Liver (tissue), 9 donors: Measurements from ENCODE around the gene LDB3. TPM values are rescaled to one million over a fixed set of nuclear protein-coding genes. Genes with fewer than 3 reads are reported as not detected.

Experiments
- DNase-seq: peaks from one replicate; pipeline ENCODE4 v3.0.0-alpha.2; 2017; ENCODE audit warnings: low spot score
- H3K27ac ChIP-seq, 2 donors: one replicate each; pipeline ENCODE4 v1.7.0; 2013; ENCODE audit warnings: inconsistent platforms in 2 of 2, low read length in 2 of 2, control low read depth in 1 of 2, low read depth in 1 of 2, mild to moderate bottlenecking in 1 of 2
- H3K27me3 ChIP-seq, 4 donors: one replicate each; pipeline versions ENCODE4 v1.6.1 to v1.7.0; 2013; ENCODE audit warnings: low read length in 3 of 4, inconsistent platforms in 1 of 4, mild to moderate bottlenecking in 1 of 4, moderate library complexity in 1 of 4; ENCODE audit not compliant: control insufficient read depth in 4 of 4, insufficient read depth in 4 of 4
- H3K36me3 ChIP-seq, 4 donors: one replicate each; pipeline versions ENCODE4 v1.6.1 to v1.7.0; 2013; ENCODE audit warnings: low read length in 3 of 4, mild to moderate bottlenecking in 3 of 4, low read depth in 1 of 4, moderate library complexity in 1 of 4; ENCODE audit not compliant: control insufficient read depth in 4 of 4, insufficient read depth in 3 of 4
- H3K4me1 ChIP-seq, 4 donors: one replicate each; pipeline versions ENCODE4 v1.6.1 to v1.7.0; 2013; ENCODE audit warnings: low read length in 3 of 4, mild to moderate bottlenecking in 3 of 4, moderate library complexity in 1 of 4; ENCODE audit not compliant: control insufficient read depth in 4 of 4, insufficient read depth in 4 of 4
- H3K4me3 ChIP-seq, 3 donors: one replicate each; pipeline versions ENCODE4 v1.6.1 to v1.7.0; 2013; ENCODE audit warnings: low read length in 3 of 3, control low read depth in 1 of 3, low read depth in 1 of 3, mild to moderate bottlenecking in 1 of 3
- H3K9ac ChIP-seq, 2 donors: one replicate each; pipeline ENCODE4 v1.7.0; 2013; ENCODE audit warnings: low read length in 2 of 2, mild to moderate bottlenecking in 2 of 2, moderate library complexity in 2 of 2, control low read depth in 1 of 2, low read depth in 1 of 2
- H3K9me3 ChIP-seq, 4 donors: one replicate each; pipeline versions ENCODE4 v1.6.1 to v1.7.0; 2013; ENCODE audit warnings: low read length in 3 of 4; ENCODE audit not compliant: control insufficient read depth in 4 of 4
- EGR1 ChIP-seq, 2 donors: IDR thresholded peaks; 2 replicates each; pipeline ENCODE4 v1.6.1; 2016 to 2018; ENCODE audit warnings: antibody characterized with exemption in 2 of 2, low read depth in 2 of 2
- FOXA2 ChIP-seq: IDR thresholded peaks from 2 replicates; pipeline ENCODE4 v1.6.1; 2016; ENCODE audit warnings: antibody characterized with exemption
- NR2F2 ChIP-seq: IDR thresholded peaks from 2 replicates; pipeline ENCODE4 v1.6.1; 2016; ENCODE audit warnings: antibody characterized with exemption
- RAD21 ChIP-seq, 2 donors: IDR thresholded peaks; 2 replicates each; pipeline ENCODE4 v1.6.1; 2016; ENCODE audit warnings: antibody characterized with exemption in 2 of 2, mild to moderate bottlenecking in 2 of 2
- RXRA ChIP-seq, 2 donors: IDR thresholded peaks; 2 replicates each; pipeline ENCODE4 v1.6.1; 2017 to 2018; ENCODE audit warnings: antibody characterized with exemption in 2 of 2, mild to moderate bottlenecking in 1 of 2
- SP1 ChIP-seq: IDR thresholded peaks from 2 replicates; pipeline ENCODE4 v1.6.1; 2018; ENCODE audit warnings: antibody characterized with exemption, mild to moderate bottlenecking
- TAF1 ChIP-seq: conservative IDR thresholded peaks from 2 replicates; pipeline ENCODE4 v1.6.1; 2016; ENCODE audit warnings: antibody characterized with exemption, mild to moderate bottlenecking
- WGBS: extraction: QIAGEN DNeasy Blood & Tissue Kit; methylation state at CpG from one replicate; pipeline ENCODE4 v1.1.7; 2013; 5-methylcytosine and 5-hydroxymethylcytosine counted together
- polyA plus RNA-seq, 2 donors: library from polyadenylated mRNA; stranded (reverse) in 1 of 2; unstranded in 1 of 2; fragments of 200-250 nt in 1 of 2; fragments of >200 nt in 1 of 2; fragmentation: Nextera tagmentation in 1 of 2; extraction: Ambion mirVana in 1 of 2; gene quantifications; one replicate each; pipeline versions ENCODE4 v1.2.1 to v1.2.3, GENCODE V29; 2013 to 2015
- total RNA-seq, 2 donors: library from RNA; depleted of rRNA; stranded (reverse); fragments of >200 nt; gene quantifications; one replicate each; pipeline ENCODE4 v1.2.3, GENCODE V29; 2014
- TF ChIP-seq, protein P1 (sequence below): IDR thresholded peaks from 2 replicates; pipeline ENCODE4 v1.6.1; 2016; ENCODE audit warnings: antibody characterized with exemption, mild to moderate bottlenecking
- TF ChIP-seq, protein P2 (sequence below): fragments of 150-350 bp; IDR thresholded peaks from 2 replicates; pipeline ENCODE4 v1.5.1; 2017; ENCODE audit warnings: improper control_type of control experiment, low read depth, low read length; ENCODE audit not compliant: missing input control
- TF ChIP-seq, protein P3 (sequence below): IDR thresholded peaks from 2 replicates; pipeline ENCODE4 v1.6.1; 2016; ENCODE audit warnings: antibody characterized with exemption
- TF ChIP-seq, protein P4 (sequence below): IDR thresholded peaks from 2 replicates; pipeline ENCODE4 v1.6.1; 2016; ENCODE audit warnings: antibody characterized with exemption
- donor health status: healthy.
- donor health status: healthy.
- donor health status: healthy.
- donor health status: healthy.
- donor health status: healthy.

The LDB3 gene
- total and polyA plus RNA-seq, 4 donors: 0.09 to 0.42 (median 0.15) TPM; not detected in 1

DNA sequence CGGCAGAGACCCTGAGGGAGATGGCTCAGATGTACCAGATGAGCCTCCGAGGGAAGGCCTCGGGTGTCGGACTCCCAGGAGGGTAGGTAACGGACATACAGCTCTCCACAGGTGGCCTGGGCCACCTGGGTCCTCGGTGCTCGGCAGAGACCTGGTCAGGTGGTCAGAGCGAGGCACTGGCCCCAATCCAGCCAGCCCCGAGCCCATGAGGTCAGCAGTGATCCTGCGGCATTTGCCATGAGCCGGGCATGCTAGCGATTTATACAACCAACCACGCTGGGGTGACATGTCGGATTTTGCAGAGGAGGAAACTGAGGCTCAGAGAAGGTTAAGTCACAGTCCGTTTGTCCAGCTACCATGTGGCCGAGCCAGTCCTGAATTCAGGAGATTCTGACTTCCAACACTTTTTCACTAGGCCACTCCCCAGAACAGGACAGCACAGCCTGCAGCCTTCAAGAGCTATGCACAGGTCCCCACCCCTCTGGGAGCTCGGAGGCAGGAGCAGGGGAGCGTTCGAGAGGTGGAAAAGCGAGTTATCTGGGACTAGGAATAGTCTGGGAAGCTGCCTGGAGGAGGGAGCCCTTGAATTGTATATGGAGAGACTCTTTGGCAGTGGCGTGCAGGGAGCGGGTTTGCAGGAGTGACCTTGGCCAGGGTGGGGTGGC lies 13.5 kb downstream of the LDB3 start:
- H3K4me3 ChIP-seq: no peak overlapping the region
- H3K9me3 ChIP-seq: no peaks in the 10 kb centered on the region
- DNase-seq: no peak
- WGBS: 93% methylated on average over 22 of the region's 22 CpGs
- no peak for TF ChIP-seq SP1
- TF ChIP-seq, protein P1, sequence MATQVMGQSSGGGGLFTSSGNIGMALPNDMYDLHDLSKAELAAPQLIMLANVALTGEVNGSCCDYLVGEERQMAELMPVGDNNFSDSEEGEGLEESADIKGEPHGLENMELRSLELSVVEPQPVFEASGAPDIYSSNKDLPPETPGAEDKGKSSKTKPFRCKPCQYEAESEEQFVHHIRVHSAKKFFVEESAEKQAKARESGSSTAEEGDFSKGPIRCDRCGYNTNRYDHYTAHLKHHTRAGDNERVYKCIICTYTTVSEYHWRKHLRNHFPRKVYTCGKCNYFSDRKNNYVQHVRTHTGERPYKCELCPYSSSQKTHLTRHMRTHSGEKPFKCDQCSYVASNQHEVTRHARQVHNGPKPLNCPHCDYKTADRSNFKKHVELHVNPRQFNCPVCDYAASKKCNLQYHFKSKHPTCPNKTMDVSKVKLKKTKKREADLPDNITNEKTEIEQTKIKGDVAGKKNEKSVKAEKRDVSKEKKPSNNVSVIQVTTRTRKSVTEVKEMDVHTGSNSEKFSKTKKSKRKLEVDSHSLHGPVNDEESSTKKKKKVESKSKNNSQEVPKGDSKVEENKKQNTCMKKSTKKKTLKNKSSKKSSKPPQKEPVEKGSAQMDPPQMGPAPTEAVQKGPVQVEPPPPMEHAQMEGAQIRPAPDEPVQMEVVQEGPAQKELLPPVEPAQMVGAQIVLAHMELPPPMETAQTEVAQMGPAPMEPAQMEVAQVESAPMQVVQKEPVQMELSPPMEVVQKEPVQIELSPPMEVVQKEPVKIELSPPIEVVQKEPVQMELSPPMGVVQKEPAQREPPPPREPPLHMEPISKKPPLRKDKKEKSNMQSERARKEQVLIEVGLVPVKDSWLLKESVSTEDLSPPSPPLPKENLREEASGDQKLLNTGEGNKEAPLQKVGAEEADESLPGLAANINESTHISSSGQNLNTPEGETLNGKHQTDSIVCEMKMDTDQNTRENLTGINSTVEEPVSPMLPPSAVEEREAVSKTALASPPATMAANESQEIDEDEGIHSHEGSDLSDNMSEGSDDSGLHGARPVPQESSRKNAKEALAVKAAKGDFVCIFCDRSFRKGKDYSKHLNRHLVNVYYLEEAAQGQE: no peak
- TF ChIP-seq, protein P2, sequence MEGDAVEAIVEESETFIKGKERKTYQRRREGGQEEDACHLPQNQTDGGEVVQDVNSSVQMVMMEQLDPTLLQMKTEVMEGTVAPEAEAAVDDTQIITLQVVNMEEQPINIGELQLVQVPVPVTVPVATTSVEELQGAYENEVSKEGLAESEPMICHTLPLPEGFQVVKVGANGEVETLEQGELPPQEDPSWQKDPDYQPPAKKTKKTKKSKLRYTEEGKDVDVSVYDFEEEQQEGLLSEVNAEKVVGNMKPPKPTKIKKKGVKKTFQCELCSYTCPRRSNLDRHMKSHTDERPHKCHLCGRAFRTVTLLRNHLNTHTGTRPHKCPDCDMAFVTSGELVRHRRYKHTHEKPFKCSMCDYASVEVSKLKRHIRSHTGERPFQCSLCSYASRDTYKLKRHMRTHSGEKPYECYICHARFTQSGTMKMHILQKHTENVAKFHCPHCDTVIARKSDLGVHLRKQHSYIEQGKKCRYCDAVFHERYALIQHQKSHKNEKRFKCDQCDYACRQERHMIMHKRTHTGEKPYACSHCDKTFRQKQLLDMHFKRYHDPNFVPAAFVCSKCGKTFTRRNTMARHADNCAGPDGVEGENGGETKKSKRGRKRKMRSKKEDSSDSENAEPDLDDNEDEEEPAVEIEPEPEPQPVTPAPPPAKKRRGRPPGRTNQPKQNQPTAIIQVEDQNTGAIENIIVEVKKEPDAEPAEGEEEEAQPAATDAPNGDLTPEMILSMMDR: no peak
- TF ChIP-seq EGR1 (IDR thresholded peaks at IDR 0.05; ENCODE audit: low read depth in 2 of 2): no peak
- TF ChIP-seq, protein P3, sequence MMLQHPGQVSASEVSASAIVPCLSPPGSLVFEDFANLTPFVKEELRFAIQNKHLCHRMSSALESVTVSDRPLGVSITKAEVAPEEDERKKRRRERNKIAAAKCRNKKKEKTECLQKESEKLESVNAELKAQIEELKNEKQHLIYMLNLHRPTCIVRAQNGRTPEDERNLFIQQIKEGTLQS: no peak
- no peak for TF ChIP-seq FOXA2
- no peak for TF ChIP-seq RAD21 (IDR thresholded peaks at IDR 0.05)
- TF ChIP-seq RXRA (IDR thresholded peaks at IDR 0.05): no peak
- TF ChIP-seq TAF1: no peak
- no peak for TF ChIP-seq NR2F2
- TF ChIP-seq, protein P4, sequence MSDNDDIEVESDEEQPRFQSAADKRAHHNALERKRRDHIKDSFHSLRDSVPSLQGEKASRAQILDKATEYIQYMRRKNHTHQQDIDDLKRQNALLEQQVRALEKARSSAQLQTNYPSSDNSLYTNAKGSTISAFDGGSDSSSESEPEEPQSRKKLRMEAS: no peak
- H3K9ac ChIP-seq: no peak overlapping the region
- H3K4me1 ChIP-seq: peaks cover 0 to 5% (median 0%) of the 10 kb centered on the region in 4 donors
- no peaks in the 10 kb centered on the region for H3K36me3 ChIP-seq
- no peaks in the 10 kb centered on the region for H3K27me3 ChIP-seq
- H3K27ac ChIP-seq: no peak overlapping the region

DNA sequence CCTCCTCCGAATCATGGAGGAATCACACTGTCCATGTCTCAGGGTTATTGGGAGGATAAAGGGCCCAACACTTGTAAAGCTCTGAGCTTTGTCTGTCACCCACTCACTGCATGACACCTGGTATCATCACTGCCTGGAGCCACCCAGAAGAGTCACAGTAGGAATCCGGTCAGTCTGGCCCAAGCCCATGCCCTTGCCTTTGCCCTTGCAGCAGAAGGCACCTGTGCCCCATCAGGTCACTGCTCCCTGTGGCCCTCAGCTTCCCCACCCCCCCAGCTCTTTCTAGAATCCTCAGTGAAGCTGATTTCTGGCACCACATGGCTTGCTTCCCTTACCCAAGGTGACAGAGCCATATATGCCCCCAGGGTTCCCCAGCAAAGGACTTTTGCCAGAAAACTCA lies 14.4 kb downstream of the LDB3 start:
- Histone ChIP-seq H3K4me1 (peaks cover 0 to 5% (median 0%) of the 10 kb centered on the region in 4 donors), H3K4me3 (no peak overlapping the region), H3K9ac (no peak overlapping the region), H3K27me3 (no peaks in the 10 kb centered on the region), H3K9me3 (no peaks in the 10 kb centered on the region), H3K27ac (no peak overlapping the region), H3K36me3 (no peaks in the 10 kb centered on the region)
- TF ChIP-seq EGR1 (IDR thresholded peaks at IDR 0.05; ENCODE audit: low read depth in 2 of 2) (no peak), RXRA (IDR thresholded peaks at IDR 0.05) (no peak), RAD21 (IDR thresholded peaks at IDR 0.05) (no peak)
- 89% methylated on average over 2 of the region's 2 CpGs for WGBS
- no peak for DNase-seq
